Osteocyte (in vitro differentiated cells): ENCODE data around the gene PODN. TPM values are rescaled to one million over a fixed set of nuclear protein-coding genes. Genes with fewer than 3 reads are reported as not detected.

Experiments
- DNase-seq: peaks from one replicate; pipeline ENCODE4 v3.0.0; 2021; ENCODE audit warnings: mixed read lengths; ENCODE audit not compliant: unreplicated experiment; ENCODE audit errors: extremely low spot score
- H3K27ac Mint-ChIP-seq: one replicate; pipeline ENCODE4 v1.8.0; 2021; ENCODE audit warnings: mild to moderate bottlenecking, mixed read lengths; ENCODE audit not compliant: unreplicated experiment
- H3K27me3 Mint-ChIP-seq: one replicate; pipeline ENCODE4 v1.8.0; 2021; ENCODE audit warnings: mixed read lengths; ENCODE audit not compliant: unreplicated experiment
- H3K36me3 Mint-ChIP-seq: one replicate; pipeline ENCODE4 v1.8.0; 2021; ENCODE audit warnings: mixed read lengths; ENCODE audit not compliant: unreplicated experiment
- H3K4me1 Mint-ChIP-seq: one replicate; pipeline ENCODE4 v1.8.0; 2021; ENCODE audit warnings: mixed read lengths; ENCODE audit not compliant: unreplicated experiment
- H3K4me3 Mint-ChIP-seq: one replicate; pipeline ENCODE4 v1.8.0; 2021; ENCODE audit warnings: mild to moderate bottlenecking, moderate library complexity, mixed read lengths; ENCODE audit not compliant: unreplicated experiment
- H3K9me3 Mint-ChIP-seq: one replicate; pipeline ENCODE4 v1.8.0; 2021; ENCODE audit warnings: mixed read lengths; ENCODE audit not compliant: unreplicated experiment
- total RNA-seq: library from RNA; stranded (reverse); gene quantifications from 2 replicates; pipeline ENCODE4 v1.2.1, GENCODE V29; 2021
- TF ChIP-seq, protein P1 (sequence below): fragments of 200-600 bp; sonication (generic); IDR thresholded peaks from 2 replicates; pipeline ENCODE4 v1.5.0; 2021; ENCODE audit warnings: antibody characterized with exemption, mild to moderate bottlenecking, moderate library complexity

Gene PODN
- total RNA-seq, 1 donor from 2014 or later: 6.6 TPM

- no peaks in the 10 kb centered on the region for H3K9me3 Mint-ChIP-seq
- peaks cover 7% of the 10 kb centered on the region for H3K4me1 Mint-ChIP-seq
- no peak for DNase-seq
- H3K4me3 Mint-ChIP-seq: no peak overlapping the region
- H3K27me3 Mint-ChIP-seq: no peaks in the 10 kb centered on the region
- no peak overlapping the region for H3K27ac Mint-ChIP-seq
- H3K36me3 Mint-ChIP-seq: no peaks in the 10 kb centered on the region
- TF ChIP-seq, protein P1, sequence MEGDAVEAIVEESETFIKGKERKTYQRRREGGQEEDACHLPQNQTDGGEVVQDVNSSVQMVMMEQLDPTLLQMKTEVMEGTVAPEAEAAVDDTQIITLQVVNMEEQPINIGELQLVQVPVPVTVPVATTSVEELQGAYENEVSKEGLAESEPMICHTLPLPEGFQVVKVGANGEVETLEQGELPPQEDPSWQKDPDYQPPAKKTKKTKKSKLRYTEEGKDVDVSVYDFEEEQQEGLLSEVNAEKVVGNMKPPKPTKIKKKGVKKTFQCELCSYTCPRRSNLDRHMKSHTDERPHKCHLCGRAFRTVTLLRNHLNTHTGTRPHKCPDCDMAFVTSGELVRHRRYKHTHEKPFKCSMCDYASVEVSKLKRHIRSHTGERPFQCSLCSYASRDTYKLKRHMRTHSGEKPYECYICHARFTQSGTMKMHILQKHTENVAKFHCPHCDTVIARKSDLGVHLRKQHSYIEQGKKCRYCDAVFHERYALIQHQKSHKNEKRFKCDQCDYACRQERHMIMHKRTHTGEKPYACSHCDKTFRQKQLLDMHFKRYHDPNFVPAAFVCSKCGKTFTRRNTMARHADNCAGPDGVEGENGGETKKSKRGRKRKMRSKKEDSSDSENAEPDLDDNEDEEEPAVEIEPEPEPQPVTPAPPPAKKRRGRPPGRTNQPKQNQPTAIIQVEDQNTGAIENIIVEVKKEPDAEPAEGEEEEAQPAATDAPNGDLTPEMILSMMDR: no peak
Observed at GRCh38 chr1:53093451-53093754, 31.4 kb downstream of the PODN start.

GRCh38 chr1:53093778-53094532 is 31.9 kb downstream of the PODN start:
- no peaks in the 10 kb centered on the region for H3K9me3 Mint-ChIP-seq
- peaks cover 7% of the 10 kb centered on the region for H3K4me1 Mint-ChIP-seq
- no peak overlapping the region for H3K27ac Mint-ChIP-seq
- no peak overlapping the region for H3K4me3 Mint-ChIP-seq
- TF ChIP-seq, protein P1: no peak
- no peaks in the 10 kb centered on the region for H3K27me3 Mint-ChIP-seq
- no peaks in the 10 kb centered on the region for H3K36me3 Mint-ChIP-seq
- no peak for DNase-seq

DNA sequence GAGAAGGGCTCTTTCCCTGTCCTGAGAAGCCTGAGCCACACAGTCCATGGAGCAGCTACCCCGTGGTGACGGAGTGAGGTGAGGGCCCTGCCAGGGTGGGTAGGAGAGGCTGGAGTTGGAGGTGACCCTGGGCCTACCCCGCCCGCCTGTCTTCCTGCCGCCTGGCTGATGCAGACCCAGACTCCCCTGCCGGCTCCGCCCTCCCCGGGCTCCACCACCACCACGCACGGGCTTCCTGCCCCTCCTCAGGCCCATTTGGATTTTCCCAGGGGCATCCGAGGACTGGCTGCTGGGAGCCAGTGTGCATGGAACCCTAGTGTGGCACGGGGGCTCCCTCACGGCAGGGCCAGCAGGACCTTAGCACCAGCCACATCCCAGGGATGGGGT is 32.5 kb downstream of the PODN start:
- Mint-ChIP-seq H3K4me1 (peaks cover 2% of the 10 kb centered on the region), H3K9me3 (no peaks in the 10 kb centered on the region), H3K27ac (no peak overlapping the region), H3K27me3 (no peaks in the 10 kb centered on the region), H3K36me3 (no peaks in the 10 kb centered on the region), H3K4me3 (no peak overlapping the region)
- DNase-seq: no peak
- TF ChIP-seq, protein P1: no peak

- H3K9me3 Mint-ChIP-seq: no peaks in the 10 kb centered on the region
Observed at GRCh38 chr1:53104289-53104913, 42.4 kb downstream of the PODN start.

GRCh38 chr1:53107090-53107489 is 45.1 kb downstream of the PODN start:
- Mint-ChIP-seq H3K4me1 (peaks cover 42% of the 10 kb centered on the region), H3K27ac (no peak overlapping the region), H3K4me3 (no peak overlapping the region), H3K9me3 (peaks cover 6% of the 10 kb centered on the region), H3K27me3 (no peaks in the 10 kb centered on the region), H3K36me3 (no peaks in the 10 kb centered on the region)
- TF ChIP-seq, protein P1: no peak
- no peak for DNase-seq

More at GRCh38 chr1:53104289-53104913, 42.4 kb downstream of the PODN start:
- Mint-ChIP-seq H3K4me3 (no peak overlapping the region), H3K36me3 (no peaks in the 10 kb centered on the region), H3K27ac (no peak overlapping the region), H3K4me1 (peaks cover 19% of the 10 kb centered on the region), H3K27me3 (no peaks in the 10 kb centered on the region)
- TF ChIP-seq, protein P1: no peak
- DNase-seq: no peak
